HG02763 (cell line): ENCODE results near the gene C11orf97.
"Not testable (repeated sequence)": the region's sequence is repeated elsewhere in the genome, so short reads cannot be mapped to it uniquely, and the experiment has no call there.

ENCODE experiments used
- ATAC-seq: cut with Tn5 transposase; IDR thresholded peaks from one replicate; pipeline ENCODE4 v1.9.1; 2021; ENCODE audit warnings: mild to moderate bottlenecking, moderate library complexity; ENCODE audit not compliant: unreplicated experiment

Gene C11orf97

GRCh38 chr11:94555752-94556329 lies 43.6 kb downstream of the C11orf97 start:
- not testable (repeated sequence) for ATAC-seq

- ATAC-seq = no peak
Measured at GRCh38 chr11:94557421-94557820, 45.2 kb downstream of the C11orf97 start.

- no peak for ATAC-seq
Measured at GRCh38 chr11:94557992-94558391, 45.7 kb downstream of the C11orf97 start.

- ATAC-seq = no peak
Measured at GRCh38 chr11:94558468-94558867, 46.2 kb downstream of the C11orf97 start.

DNA sequence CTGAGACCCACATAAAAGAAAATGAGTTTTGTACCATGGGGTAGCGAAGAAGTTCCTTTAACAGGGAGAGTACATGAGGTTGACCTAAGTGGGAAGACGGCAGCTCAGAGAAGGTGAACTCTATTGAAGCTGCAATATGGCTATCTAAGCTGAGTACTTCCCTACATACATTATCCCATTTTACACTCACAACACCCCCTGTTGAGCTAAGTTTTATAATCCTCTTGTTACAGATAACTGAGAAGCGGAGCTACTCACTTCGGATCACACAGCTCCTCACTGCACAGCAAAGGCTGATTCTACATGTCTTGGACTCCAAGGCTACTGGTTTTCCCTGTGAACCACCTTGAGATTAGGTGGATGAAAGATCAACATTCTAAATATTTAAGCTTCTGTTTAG lies 46.7 kb downstream of the C11orf97 start:
- ATAC-seq = no peak

DNA sequence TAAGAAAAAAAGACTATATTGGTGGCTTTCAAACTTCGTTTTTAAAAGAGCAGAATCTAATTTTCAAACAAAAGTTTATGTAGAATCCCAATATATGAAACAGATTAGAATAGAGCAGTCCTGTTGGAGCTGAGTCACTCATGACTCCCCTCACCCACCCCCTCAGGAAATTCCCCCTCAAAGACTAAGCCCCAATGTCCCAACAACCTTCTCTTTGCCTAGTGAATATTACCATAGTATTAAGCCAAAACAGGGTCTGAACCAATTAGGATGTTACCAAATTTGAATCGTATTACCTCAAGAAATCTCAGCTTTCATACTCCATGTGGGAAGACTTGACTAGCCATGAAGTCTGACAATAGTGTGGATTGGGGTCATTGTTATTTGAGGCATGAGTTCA lies 47.1 kb downstream of the C11orf97 start:
- no peak for ATAC-seq

- no peak for ATAC-seq
Measured at GRCh38 chr11:94560834-94561233, 48.6 kb downstream of the C11orf97 start.

DNA sequence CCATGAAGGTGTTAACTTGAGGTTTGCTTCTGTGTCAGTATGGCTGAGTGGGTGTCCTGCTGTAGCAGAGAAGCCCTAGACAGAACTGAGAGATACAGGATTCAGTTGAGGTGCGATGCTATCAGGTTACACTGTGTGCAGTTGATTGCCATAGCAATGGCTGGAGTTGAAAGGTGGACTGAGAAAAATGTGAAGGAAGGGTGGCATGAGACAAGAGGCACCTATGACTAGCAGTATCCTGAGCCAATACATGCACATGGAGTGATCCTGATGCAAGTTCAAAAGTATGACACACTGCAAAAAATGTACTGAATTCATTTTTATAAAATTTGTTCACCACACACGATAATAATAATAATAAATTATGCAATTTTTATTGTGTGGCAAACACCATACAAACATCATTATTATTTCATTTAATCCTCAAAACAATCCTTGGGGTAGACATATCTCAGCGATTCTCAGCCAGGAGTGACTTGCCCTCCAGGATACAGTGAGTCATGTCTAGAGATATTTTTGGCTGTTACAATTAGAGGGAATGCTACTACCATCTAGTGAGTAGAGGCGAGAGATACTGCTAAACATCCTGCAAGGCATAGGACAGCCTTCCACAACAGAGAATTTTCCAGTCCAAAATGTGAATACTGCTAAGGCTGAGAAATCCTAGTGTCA lies 51.1 kb downstream of the C11orf97 start:
- ATAC-seq = no peak

DNA sequence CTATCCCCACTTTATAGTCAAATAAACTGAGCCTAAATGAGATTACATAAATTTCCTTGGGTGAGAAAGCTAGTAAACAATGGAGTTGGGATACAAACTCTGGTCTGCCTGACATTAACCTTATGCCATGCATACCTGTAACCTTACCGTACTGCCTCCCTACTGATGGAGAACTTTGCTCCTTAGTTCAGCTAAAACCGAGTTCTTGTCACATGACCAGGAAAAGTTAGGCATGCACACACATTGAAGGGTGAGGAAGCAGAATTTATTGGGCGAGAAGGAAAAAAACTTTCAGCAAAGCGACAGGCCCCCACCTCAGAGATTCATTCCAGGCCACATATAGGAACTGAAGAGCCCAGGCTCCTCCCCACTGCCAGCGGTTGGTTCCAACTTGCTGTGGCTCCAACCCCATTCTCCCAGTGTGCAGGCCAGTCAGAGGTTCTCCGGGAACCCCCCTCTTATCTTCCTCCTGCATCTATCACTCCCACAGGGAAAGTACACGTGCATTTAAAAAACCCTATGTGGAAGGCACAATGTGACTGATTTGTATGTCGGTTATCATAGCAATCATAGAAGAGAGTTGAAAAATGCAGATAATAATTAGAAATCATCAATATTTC lies 51.7 kb downstream of the C11orf97 start:
- no peak for ATAC-seq

DNA sequence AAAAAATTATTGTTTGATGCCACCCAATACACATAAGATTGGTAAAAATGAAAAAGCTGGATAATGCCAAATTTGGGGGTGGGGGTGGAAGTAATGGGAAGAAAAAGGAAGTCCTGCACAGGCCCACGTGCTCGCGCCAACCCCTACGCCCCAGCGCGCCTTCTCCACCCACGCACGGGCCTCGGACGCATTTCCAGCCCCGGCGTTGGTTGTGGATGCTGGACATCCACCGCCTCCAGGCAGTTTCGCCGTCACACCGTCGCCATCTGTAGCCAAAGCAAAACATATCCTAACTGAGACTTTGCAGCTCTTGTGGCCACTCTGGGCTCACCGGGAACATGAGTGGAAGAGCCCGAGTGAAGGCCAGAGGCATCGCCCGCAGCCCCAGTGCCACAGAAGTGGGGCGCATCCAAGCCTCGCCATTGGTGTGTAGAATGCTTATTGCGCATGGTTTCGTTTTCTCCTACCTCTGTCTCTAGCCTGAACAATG lies 55.0 kb downstream of the C11orf97 start, which contains the start of gene PIWIL4:
PIWIL4 (plus strand) TSS at position 188 of the 490 bp plus-strand sequence; CDS start at position 339, 151 bp downstream.
- ATAC-seq = no peak

DNA sequence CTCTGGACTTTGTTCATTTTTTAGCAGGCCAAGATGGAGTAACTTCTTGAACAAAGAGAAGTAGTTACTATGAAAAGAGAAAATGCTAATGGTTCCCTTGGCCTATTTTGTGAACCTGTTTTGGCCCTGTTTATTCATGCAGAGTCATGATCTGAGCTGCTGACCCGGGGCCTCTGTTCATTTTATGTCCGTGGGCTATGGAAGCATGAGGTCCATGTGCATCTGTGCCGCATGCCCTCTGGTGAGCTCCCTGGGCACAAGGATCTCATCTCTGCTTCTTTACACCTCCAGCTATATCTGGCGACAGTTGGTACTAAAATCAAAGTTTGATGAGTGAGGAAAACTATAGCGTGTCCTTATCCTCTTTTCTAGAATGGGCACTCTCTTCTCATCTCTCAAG lies 55.9 kb downstream of the C11orf97 start:
- no peak for ATAC-seq

- no peak for ATAC-seq
Measured at GRCh38 chr11:94568717-94569116, 56.5 kb downstream of the C11orf97 start.

GRCh38 chr11:94572975-94573374 lies 60.7 kb downstream of the C11orf97 start:
- not testable (repeated sequence) for ATAC-seq

DNA sequence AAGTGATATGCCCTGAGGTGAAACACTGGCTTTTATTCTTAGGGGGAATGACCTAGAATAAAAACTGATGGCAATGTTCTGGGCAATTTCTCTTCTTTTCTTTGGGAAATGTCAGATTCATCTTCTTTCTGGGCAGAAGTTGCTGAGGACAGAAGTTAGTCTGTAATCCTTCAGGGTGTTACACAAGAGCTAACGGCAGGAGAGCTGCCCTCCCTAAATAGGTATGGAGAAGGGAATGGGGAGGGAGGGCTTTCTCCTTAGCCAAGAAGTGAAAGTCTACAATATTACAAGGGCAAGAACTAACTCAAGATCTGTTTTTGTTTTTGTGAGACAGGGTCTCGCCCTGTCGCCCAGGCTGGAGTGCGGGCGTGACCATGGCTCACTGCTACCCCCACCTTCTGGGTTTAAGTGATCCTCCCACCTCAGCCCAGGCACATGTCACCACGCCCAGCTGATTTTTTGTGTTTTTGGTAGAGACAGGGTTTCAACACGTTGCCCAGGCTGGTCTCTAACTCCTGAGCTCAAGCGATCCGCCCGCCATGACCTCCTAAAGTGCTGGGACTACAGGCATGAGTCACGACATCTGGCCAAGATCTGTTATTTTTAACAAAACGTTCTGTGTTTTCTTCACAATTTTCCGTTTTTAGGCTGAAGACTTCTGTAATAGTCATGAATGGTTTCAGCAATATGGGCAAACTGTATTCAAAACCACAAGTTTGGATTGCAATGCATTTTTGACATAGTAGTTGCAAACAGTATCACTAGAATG lies 62.1 kb downstream of the C11orf97 start:
- ATAC-seq = no peak

- no peak for ATAC-seq
Measured at GRCh38 chr11:94576306-94576705, 64.0 kb downstream of the C11orf97 start.

DNA sequence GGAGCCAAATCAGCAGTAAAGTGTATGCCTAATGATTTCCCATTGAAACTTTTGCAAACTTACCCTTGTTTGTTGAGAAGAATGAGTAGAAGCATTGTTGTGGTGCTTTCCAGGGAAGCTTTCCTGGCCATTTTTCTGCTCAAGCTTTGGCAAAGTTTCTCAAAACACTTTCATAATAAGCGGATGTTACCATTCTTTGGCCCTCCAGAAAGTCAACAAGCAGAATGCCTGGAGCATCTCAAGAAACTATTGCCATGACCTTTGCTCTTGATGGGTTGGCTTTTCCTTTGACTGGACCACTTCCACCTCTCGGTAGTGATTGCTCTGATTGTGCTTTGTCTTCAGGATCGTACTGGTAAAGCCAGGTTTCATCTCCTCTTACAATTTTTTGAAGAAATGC lies 65.6 kb downstream of the C11orf97 start:
- no peak for ATAC-seq
